C4-2B (cell line): Measurements from ENCODE around the gene ETV6.

Experiments
- H3K27ac ChIP-seq: fragments of 450-650 bp; 2 replicates; pipeline ENCODE4 v1.5.1; 2017
- ZFX ChIP-seq: fragments of 450-650 bp; IDR thresholded peaks from 2 replicates; pipeline ENCODE4 v1.6.1; 2017
- TF ChIP-seq, protein P1 (sequence below): fragments of 450-650 bp; conservative IDR thresholded peaks from 2 replicates; pipeline ENCODE4 v1.5.1; 2017; ENCODE audit warnings: mild to moderate bottlenecking

ETV6 gene

DNA sequence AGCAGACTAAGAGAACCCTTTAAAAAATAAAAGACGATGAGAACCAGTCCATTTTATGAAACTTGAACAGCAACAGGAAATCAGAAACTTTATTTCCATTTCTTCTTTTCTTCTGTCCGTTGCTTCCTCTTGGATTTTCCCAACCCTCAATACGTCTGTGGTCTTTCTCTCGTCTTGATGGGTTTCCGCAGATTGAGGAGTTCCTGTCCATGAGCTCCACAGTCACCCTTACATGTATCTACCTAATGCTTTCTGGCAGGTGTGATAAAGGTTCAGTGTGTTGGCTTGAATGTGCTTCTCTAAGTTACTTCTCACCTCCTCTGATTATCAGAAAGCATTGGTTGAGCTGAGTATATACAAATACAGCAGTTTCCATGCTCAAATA, 110.0 kb downstream of the ETV6 start:
- H3K27ac ChIP-seq = no peak overlapping the region
- TF ChIP-seq, protein P1, sequence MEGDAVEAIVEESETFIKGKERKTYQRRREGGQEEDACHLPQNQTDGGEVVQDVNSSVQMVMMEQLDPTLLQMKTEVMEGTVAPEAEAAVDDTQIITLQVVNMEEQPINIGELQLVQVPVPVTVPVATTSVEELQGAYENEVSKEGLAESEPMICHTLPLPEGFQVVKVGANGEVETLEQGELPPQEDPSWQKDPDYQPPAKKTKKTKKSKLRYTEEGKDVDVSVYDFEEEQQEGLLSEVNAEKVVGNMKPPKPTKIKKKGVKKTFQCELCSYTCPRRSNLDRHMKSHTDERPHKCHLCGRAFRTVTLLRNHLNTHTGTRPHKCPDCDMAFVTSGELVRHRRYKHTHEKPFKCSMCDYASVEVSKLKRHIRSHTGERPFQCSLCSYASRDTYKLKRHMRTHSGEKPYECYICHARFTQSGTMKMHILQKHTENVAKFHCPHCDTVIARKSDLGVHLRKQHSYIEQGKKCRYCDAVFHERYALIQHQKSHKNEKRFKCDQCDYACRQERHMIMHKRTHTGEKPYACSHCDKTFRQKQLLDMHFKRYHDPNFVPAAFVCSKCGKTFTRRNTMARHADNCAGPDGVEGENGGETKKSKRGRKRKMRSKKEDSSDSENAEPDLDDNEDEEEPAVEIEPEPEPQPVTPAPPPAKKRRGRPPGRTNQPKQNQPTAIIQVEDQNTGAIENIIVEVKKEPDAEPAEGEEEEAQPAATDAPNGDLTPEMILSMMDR = no peak
- TF ChIP-seq ZFX = no peak

- H3K27ac ChIP-seq = no peak overlapping the region
- TF ChIP-seq ZFX = no peak
- TF ChIP-seq, protein P1 = no peak
These were observed 110.4 kb downstream of the ETV6 start for GRCh38 chr12:11759899-11760298.

DNA sequence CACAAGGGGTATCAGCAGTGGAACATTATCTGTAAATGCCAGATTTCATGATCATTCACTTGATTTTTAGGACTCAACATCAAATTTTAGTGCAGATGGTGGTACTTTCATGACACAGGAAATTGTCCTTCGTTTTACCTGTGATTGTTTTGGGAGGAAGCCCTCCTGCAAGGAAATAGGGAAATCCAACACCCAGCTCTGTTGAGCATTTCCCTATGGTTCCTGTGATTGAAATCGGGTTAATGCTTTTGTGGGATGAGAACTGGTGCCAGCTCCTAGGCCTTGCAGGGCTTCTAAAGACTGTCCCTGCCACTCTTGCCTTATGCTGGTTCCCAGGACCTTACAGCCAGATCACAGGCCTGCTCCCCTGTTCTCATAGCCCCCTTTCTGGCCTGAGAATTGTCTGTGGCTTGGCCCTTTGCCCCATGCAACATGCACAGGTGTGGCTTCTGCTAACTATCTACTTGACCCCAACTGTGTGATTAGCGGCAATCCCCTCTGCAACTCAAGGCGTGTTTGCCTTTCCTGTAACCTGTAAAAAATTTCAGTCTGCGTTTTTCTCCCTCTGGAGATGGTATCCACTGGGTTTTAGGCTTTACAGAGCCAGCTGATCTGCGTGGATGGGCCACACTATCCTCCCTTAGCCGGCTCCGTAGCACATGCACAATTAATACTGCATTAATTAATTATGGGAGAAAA, 112.5 kb downstream of the ETV6 start:
- no peak for TF ChIP-seq ZFX
- TF ChIP-seq, protein P1 = no peak
- no peak overlapping the region for H3K27ac ChIP-seq

DNA sequence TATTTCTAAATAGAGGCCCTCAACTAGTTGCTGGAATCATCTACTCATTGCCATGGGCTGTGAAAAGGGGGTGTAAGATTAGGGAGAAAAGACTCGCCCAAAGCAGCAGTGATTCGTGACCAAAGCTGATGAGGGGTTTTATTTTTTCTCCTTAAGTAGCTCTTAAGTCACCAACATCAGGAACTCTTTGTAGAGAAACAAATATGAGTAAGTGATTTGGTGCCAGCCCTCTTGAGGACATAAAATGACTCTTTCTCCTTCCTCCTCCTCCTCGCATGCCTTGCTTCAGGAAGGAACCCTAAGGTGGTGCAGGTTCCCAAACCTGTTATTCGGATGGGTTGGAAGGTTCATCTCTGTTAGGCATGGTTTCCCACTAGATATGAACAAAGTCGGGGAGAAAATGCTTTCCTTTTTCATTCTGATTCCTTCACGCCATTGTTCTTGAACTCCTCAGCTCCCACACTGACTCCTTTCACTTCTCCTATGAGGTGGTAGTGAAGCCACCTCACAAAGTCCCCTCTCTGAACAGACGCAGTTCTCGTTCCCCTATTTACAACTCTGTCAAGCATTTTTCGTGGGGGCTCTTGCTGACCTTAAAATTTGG, 113.4 kb downstream of the ETV6 start:
- TF ChIP-seq, protein P1 = no peak
- no peak for TF ChIP-seq ZFX
- no peak overlapping the region for H3K27ac ChIP-seq

DNA sequence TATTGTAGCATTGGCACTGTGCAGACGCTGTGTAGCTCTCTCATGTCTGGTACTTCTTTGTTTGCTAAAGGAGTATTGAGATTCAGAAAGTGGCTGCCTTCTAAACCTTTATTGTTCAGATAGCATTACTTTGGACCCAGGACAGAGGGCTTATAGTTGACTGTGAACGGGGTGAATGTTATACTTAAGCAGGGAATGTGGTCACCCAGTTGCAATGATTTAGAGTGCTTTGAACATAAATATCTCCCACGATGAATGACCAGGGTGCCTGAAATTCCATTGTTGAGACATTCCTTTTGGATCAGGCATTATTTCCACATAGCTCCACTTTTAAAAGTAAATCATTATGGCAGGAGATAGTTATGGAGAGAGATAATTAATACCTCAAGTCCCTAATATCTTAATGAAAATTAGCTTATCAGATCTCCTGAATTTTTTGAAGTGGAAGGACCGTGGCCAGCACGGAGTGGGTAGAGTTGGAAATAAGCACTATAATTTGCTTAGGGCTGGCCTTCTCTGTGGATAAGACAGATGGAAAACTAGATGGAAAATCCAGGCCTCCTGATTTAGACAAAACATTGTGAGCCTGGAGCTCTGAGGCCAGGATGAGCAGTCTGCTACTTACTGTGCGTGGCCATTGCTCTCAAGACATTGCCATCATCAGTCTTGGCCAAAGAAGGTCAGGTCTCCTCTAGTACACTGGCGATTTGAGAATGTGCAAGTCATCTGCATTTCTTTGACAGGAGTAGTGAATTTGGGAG, 114.5 kb downstream of the ETV6 start:
- TF ChIP-seq ZFX = no peak
- TF ChIP-seq, protein P1 = no peak
- H3K27ac ChIP-seq = no peak overlapping the region

- no peak overlapping the region for H3K27ac ChIP-seq
- no peak for TF ChIP-seq ZFX
- TF ChIP-seq, protein P1 = no peak
These were observed 115.4 kb downstream of the ETV6 start for GRCh38 chr12:11764837-11765236.

DNA sequence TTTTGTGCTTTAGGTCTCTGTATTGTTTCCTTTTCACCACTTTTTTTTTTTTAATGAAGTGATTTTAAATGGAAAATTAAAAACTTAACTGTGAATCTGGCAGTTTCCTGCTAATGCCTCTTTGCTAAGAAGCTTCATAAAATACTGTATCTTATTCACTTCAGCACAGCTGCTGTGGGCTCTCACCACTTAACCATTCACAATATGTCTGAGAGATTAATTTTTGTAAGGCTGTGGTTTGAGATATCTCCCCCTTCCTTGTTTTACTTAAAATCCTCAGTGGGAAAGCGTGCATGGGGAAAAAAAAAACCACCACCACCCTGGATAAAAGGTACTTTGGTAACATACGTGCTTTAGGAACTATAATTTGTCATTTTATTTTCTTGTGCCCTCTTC, 115.9 kb downstream of the ETV6 start:
- H3K27ac ChIP-seq = no peak overlapping the region
- TF ChIP-seq, protein P1 = no peak
- TF ChIP-seq ZFX = no peak
